Neural progenitor cell (in vitro differentiated cells): ENCODE results near the gene DOCK10. TPM values are rescaled to one million over a fixed set of nuclear protein-coding genes. Genes with fewer than 3 reads are reported as not detected.
"Not testable (repeated sequence)": the region's sequence is repeated elsewhere in the genome, so short reads cannot be mapped to it uniquely, and the experiment has no call there.

Experiments
- DNase-seq: peaks from one replicate; pipeline ENCODE4 v3.0.0-alpha.2; 2016; ENCODE audit warnings: low spot score
- H2AFZ ChIP-seq: fragments of 200-600 bp; sonication (generic); replicated peaks from 2 replicates; pipeline ENCODE4 v1.6.1; 2016; ENCODE audit warnings: antibody characterized with exemption
- H3F3A ChIP-seq: fragments of 200-600 bp; sonication (generic); 2 replicates; pipeline ENCODE4 v1.6.1; 2016; ENCODE audit warnings: antibody characterized with exemption, low read depth
- H3K27ac ChIP-seq: fragments of 200-600 bp; sonication (generic); 2 replicates; pipeline ENCODE4 v1.5.1; 2016; ENCODE audit warnings: mild to moderate bottlenecking
- H3K27me3 ChIP-seq: fragments of 200-600 bp; sonication (generic); 2 replicates; pipeline ENCODE4 v1.6.1; 2016; ENCODE audit warnings: mild to moderate bottlenecking, moderate library complexity
- H3K36me3 ChIP-seq: fragments of 200-600 bp; sonication (generic); 2 replicates; pipeline ENCODE4 v1.5.1; 2016
- H3K4me1 ChIP-seq: fragments of 200-600 bp; sonication (generic); 2 replicates; pipeline ENCODE4 v1.6.1; 2016; ENCODE audit warnings: mixed run types
- H3K4me2 ChIP-seq: fragments of 200-600 bp; sonication (generic); 2 replicates; pipeline ENCODE4 v1.6.1; 2016
- H3K4me3 ChIP-seq: fragments of 200-600 bp; sonication (generic); 2 replicates; pipeline ENCODE4 v1.5.1; 2016
- H3K79me2 ChIP-seq: fragments of 200-600 bp; sonication (generic); 2 replicates; pipeline ENCODE4 v1.6.1; 2016; ENCODE audit warnings: low read depth
- H3K9ac ChIP-seq: fragments of 200-600 bp; sonication (generic); 2 replicates; pipeline ENCODE4 v1.6.1; 2016
- H3K9me3 ChIP-seq: fragments of 200-600 bp; sonication (generic); 2 replicates; pipeline ENCODE4 v1.5.1; 2016; ENCODE audit warnings: low read depth
- H4K20me1 ChIP-seq: fragments of 200-600 bp; sonication (generic); 2 replicates; pipeline ENCODE4 v1.6.1; 2016; ENCODE audit warnings: low read depth
- H3K27ac Mint-ChIP-seq: 3 replicates; pipeline ENCODE4 v1.8.0; 2021; ENCODE audit warnings: mixed read lengths
- H3K27me3 Mint-ChIP-seq: 2 replicates; pipeline ENCODE4 v1.8.0; 2022; ENCODE audit warnings: low read depth, mild to moderate bottlenecking, inconsistent platforms, moderate library complexity, mixed read lengths; ENCODE audit not compliant: insufficient read depth
- H3K36me3 Mint-ChIP-seq: 3 replicates; pipeline ENCODE4 v1.8.0; 2021; ENCODE audit warnings: mixed read lengths
- H3K4me1 Mint-ChIP-seq: 3 replicates; pipeline ENCODE4 v1.8.0; 2021; ENCODE audit warnings: mixed read lengths
- H3K4me3 Mint-ChIP-seq: 3 replicates; pipeline ENCODE4 v1.8.0; 2021; ENCODE audit warnings: mild to moderate bottlenecking, moderate library complexity, mixed read lengths
- H3K9me3 Mint-ChIP-seq: 3 replicates; pipeline ENCODE4 v1.8.0; 2020; ENCODE audit warnings: mixed read lengths
- EZH2 ChIP-seq: fragments of 200-600 bp; sonication (generic); IDR thresholded peaks from 2 replicates; pipeline ENCODE4 v1.6.1; 2017; ENCODE audit warnings: antibody characterized with exemption, mild to moderate bottlenecking, moderate library complexity
- EZH2phosphoT487 ChIP-seq: fragments of 200-600 bp; sonication (generic); IDR thresholded peaks from 2 replicates; pipeline ENCODE4 v1.6.1; 2017; ENCODE audit warnings: antibody characterized with exemption
- total RNA-seq: library from RNA; depleted of rRNA; stranded (reverse); fragments of >200 nt; gene quantifications from 2 replicates; pipeline ENCODE4 v1.2.3, GENCODE V29; 2015; ENCODE audit warnings: low replicate concordance
- TF ChIP-seq, protein P1 (sequence below): fragments of 200-600 bp; sonication (generic); IDR thresholded peaks from 2 replicates; pipeline ENCODE4 v1.5.1; 2017; ENCODE audit warnings: antibody characterized with exemption, mild to moderate bottlenecking

Gene DOCK10
- total RNA-seq, 1 donor from 2014 or later, result 1.1 TPM

DNA sequence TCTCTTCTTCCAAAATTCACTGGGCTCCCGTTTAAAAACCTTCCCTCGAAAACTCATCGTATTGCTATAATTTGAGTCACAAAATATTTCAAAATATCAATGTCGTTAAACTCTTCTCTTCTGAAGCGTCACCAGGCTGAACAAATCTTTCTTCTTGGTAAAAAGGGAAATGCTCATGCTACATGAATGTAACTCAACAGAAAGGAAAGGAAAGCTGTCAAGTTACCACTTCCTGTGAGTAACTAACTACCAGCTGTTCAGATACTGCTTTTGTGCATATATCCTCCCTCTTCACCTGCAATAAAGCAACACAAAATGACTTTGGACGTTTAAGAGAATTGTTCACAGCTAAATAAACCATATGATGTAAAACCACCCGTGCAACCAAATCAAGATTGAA, 95.4 kb downstream of the DOCK10 start:
- Histone ChIP-seq H3K36me3 (no peaks in the 10 kb centered on the region), H3K27me3 (no peaks in the 10 kb centered on the region), H3K4me2 (no peak overlapping the region), H3K79me2 (no peaks in the 10 kb centered on the region), H3F3A (no peaks in the 10 kb centered on the region), H3K9me3 (no peaks in the 10 kb centered on the region), H3K4me3 (no peak overlapping the region), H3K27ac (no peak overlapping the region), H3K4me1 (peaks cover 11% of the 10 kb centered on the region), H2AFZ (no peak overlapping the region), H3K9ac (no peak overlapping the region), H4K20me1 (no peaks in the 10 kb centered on the region)
- peaks cover 2% of the 10 kb centered on the region for H3K9me3 Mint-ChIP-seq
- no peaks in the 10 kb centered on the region for H3K36me3 Mint-ChIP-seq
- no peak overlapping the region for H3K4me3 Mint-ChIP-seq
- TF ChIP-seq, protein P1, sequence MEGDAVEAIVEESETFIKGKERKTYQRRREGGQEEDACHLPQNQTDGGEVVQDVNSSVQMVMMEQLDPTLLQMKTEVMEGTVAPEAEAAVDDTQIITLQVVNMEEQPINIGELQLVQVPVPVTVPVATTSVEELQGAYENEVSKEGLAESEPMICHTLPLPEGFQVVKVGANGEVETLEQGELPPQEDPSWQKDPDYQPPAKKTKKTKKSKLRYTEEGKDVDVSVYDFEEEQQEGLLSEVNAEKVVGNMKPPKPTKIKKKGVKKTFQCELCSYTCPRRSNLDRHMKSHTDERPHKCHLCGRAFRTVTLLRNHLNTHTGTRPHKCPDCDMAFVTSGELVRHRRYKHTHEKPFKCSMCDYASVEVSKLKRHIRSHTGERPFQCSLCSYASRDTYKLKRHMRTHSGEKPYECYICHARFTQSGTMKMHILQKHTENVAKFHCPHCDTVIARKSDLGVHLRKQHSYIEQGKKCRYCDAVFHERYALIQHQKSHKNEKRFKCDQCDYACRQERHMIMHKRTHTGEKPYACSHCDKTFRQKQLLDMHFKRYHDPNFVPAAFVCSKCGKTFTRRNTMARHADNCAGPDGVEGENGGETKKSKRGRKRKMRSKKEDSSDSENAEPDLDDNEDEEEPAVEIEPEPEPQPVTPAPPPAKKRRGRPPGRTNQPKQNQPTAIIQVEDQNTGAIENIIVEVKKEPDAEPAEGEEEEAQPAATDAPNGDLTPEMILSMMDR, result no peak
- no peak for TF ChIP-seq EZH2phosphoT487
- no peak for TF ChIP-seq EZH2
- H3K27me3 Mint-ChIP-seq, result no peaks in the 10 kb centered on the region
- no peak overlapping the region for H3K27ac Mint-ChIP-seq
- peaks cover 5% of the 10 kb centered on the region for H3K4me1 Mint-ChIP-seq
- DNase-seq, result no peak

DNA sequence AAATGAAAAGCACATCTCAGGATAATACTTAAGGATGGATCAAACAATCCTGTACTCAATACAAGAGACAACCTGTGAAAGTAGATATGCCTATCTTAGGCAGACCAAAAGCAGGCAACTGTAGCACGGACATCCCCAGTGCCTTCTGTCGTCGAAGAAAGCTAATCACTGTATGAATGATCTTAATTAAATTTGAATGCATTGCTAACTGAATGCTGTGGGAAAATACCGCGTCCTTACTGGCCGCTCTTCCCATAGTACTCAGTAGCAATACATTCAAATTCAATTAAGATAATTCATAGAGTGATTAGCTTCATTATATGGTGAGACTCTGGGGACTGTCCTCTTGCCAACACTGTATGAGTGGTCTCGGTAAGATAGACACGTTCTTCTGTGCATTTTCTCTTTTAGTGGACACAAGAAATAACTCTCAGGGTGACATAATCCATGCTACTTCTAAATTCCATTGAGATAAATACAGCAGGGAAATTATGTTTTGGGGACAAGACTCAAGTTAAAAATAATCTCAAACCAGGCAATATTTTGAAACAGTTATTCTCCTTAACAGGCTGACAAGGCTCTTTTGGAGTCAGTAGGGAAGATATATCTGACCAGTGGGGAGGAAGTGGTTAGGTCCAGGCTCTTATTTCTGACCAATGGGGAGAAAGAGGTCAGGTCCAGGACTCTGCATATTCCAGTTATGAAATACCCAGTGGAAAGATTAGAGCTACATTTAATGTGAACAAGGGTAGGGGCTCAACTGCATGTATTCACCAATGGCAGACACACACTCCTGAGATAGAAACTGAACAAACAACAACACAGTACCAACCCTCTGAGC, 97.3 kb downstream of the DOCK10 start:
- peaks cover 14% of the 10 kb centered on the region for H3K4me1 Mint-ChIP-seq
- peaks cover 19% of the 10 kb centered on the region for H3K4me1 ChIP-seq
- no peaks in the 10 kb centered on the region for H3K79me2 ChIP-seq
- no peaks in the 10 kb centered on the region for H3F3A ChIP-seq
- H3K9me3 Mint-ChIP-seq, result peaks cover 2% of the 10 kb centered on the region
- no peaks in the 10 kb centered on the region for H3K36me3 Mint-ChIP-seq
- no peak overlapping the region for H3K4me2 ChIP-seq
- no peaks in the 10 kb centered on the region for H3K27me3 Mint-ChIP-seq
- H4K20me1 ChIP-seq, result no peaks in the 10 kb centered on the region
- no peak overlapping the region for H3K27ac ChIP-seq
- peak overlapping the region; percentile 44 for H2AFZ ChIP-seq
- no peak overlapping the region for H3K4me3 ChIP-seq
- no peaks in the 10 kb centered on the region for H3K9me3 ChIP-seq
- H3K9ac ChIP-seq, result no peak overlapping the region
- no peaks in the 10 kb centered on the region for H3K36me3 ChIP-seq
- H3K27ac Mint-ChIP-seq, result no peak overlapping the region
- no peak for DNase-seq
- no peak overlapping the region for H3K4me3 Mint-ChIP-seq
- no peak for TF ChIP-seq EZH2phosphoT487
- TF ChIP-seq, protein P1, result no peak
- no peak for TF ChIP-seq EZH2
- no peaks in the 10 kb centered on the region for H3K27me3 ChIP-seq

DNA sequence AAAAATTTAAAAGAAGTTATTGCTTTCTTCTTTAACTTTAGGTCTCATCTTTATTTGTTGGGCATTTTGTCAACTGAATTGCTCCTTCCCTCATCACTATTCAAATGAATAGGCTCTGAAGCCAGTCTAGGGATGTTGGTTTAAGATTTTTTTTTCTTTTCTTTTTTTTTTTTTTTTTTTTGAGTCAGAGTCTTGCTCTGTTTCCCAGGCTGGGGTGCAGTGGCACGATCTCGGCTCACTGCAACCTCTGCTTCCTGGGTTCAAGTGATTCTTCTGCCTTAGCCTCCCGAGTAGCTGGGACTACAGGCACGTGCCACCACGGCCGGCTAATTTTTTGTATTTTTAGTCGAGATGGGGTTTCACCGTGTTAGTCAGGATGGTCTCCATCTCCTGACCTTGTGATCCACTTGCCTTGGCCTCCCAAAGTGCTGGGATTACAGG, 98.6 kb downstream of the DOCK10 start:
- not testable (repeated sequence) for H3K36me3 Mint-ChIP-seq, H3K9me3 ChIP-seq, H3K9me3 Mint-ChIP-seq

DNA sequence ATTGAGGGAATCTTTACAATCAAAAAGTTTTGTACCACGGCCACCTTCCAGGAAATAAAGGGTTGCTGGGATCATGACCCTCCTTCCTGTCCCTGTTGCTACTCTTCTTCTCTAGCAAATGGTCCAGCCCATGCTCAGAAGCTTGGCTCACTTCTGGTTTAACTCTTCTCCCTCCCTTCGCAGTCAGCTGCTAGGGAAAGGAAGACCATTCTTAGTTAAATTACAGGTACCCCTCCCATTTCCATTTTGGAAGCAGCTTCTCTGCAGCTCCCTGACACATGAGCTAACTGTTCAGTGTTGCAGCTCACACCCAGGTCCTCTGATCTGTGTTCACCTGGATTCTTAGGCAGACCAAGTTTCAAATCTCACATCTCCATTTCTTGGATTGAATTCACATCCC, 100.3 kb downstream of the DOCK10 start:
- H3K27me3 Mint-ChIP-seq, result no peaks in the 10 kb centered on the region
- peaks cover 2% of the 10 kb centered on the region for H3K9me3 Mint-ChIP-seq
- Histone ChIP-seq H2AFZ (peak overlapping the region; percentile 68), H3K4me2 (peak overlapping the region; percentile 31), H3K27me3 (no peaks in the 10 kb centered on the region), H4K20me1 (no peaks in the 10 kb centered on the region), H3K36me3 (no peaks in the 10 kb centered on the region), H3F3A (peaks cover 18% of the 10 kb centered on the region), H3K4me1 (peaks cover 47% of the 10 kb centered on the region), H3K27ac (no peak overlapping the region), H3K9me3 (no peaks in the 10 kb centered on the region), H3K9ac (no peak overlapping the region), H3K79me2 (no peaks in the 10 kb centered on the region), H3K4me3 (no peak overlapping the region)
- peak overlapping the region; percentile 1 for H3K27ac Mint-ChIP-seq
- H3K4me1 Mint-ChIP-seq, result peaks cover 38% of the 10 kb centered on the region
- H3K36me3 Mint-ChIP-seq, result no peaks in the 10 kb centered on the region
- H3K4me3 Mint-ChIP-seq, result no peak overlapping the region
- DNase-seq, result peak; percentile 15
- TF ChIP-seq, protein P1, result no peak
- no peak for TF ChIP-seq EZH2phosphoT487
- TF ChIP-seq EZH2, result no peak

More for the DNA sequence above, 98.6 kb downstream of the DOCK10 start:
- H3K4me1 Mint-ChIP-seq, result peaks cover 25% of the 10 kb centered on the region
- H3K4me3 Mint-ChIP-seq, H3K36me3 ChIP-seq, H3K79me2 ChIP-seq, H3K27me3 ChIP-seq, H3F3A ChIP-seq, H3K4me2 ChIP-seq, H3K9ac ChIP-seq, H3K27me3 Mint-ChIP-seq, H3K27ac ChIP-seq, H3K4me3 ChIP-seq, H2AFZ ChIP-seq, H3K27ac Mint-ChIP-seq, DNase-seq, H4K20me1 ChIP-seq: not testable (repeated sequence)
- H3K4me1 ChIP-seq, result peaks cover 32% of the 10 kb centered on the region
